Chondrocyte (in vitro differentiated cells): ENCODE results near the gene ILK. TPM values are rescaled to one million over a fixed set of nuclear protein-coding genes. Genes with fewer than 3 reads are reported as not detected.

Experiments
- DNase-seq: peaks from one replicate; pipeline ENCODE4 v3.0.0; 2021; ENCODE audit warnings: mixed read lengths, low spot score
- H3K27ac Mint-ChIP-seq: one replicate; pipeline ENCODE4 v1.8.0; 2021; ENCODE audit warnings: mild to moderate bottlenecking, moderate library complexity, mixed read lengths; ENCODE audit not compliant: unreplicated experiment
- H3K27me3 Mint-ChIP-seq: 2 replicates; pipeline ENCODE4 v1.8.0; 2021; ENCODE audit warnings: low read depth, mixed read lengths
- H3K36me3 Mint-ChIP-seq: 2 replicates; pipeline ENCODE4 v1.8.0; 2021; ENCODE audit warnings: low read depth, mixed read lengths
- H3K4me1 Mint-ChIP-seq: 2 replicates; pipeline ENCODE4 v1.8.0; 2021; ENCODE audit warnings: low read depth, mild to moderate bottlenecking, mixed read lengths
- H3K4me3 Mint-ChIP-seq: one replicate; pipeline ENCODE4 v1.8.0; 2021; ENCODE audit warnings: mild to moderate bottlenecking, moderate library complexity, mixed read lengths; ENCODE audit not compliant: unreplicated experiment
- H3K9me3 Mint-ChIP-seq: 2 replicates; pipeline ENCODE4 v1.8.0; 2021; ENCODE audit warnings: low read depth, mixed read lengths
- long read RNA-seq: library from polyadenylated mRNA; stranded (forward); transcript quantifications from one replicate; pipeline ENCODE4 v2.0.0, GENCODE V29; 2021
- total RNA-seq: library from RNA; stranded (reverse); gene quantifications from 3 replicates; pipeline ENCODE4 v1.2.1, GENCODE V29; 2021
- TF ChIP-seq, protein P1 (sequence below): fragments of 200-600 bp; sonication (generic); IDR thresholded peaks from 2 replicates; pipeline ENCODE4 v1.5.0; 2021; ENCODE audit warnings: antibody characterized with exemption, mild to moderate bottlenecking, moderate library complexity

The ILK gene
- total RNA-seq = 200 to 258 TPM (median 248 TPM) in 3 replicates
- long read RNA-seq, transcript ILK-203 (13 exons, 1,692 nt) = major isoform, 294 of 526 reads
- long read RNA-seq, transcript ILK-202 (12 exons, 2,074 nt) = minor isoform, 25 of 526 reads
- long read RNA-seq, transcript ILK-201 (13 exons, 1,802 nt) = minor isoform, 108 of 526 reads
- long read RNA-seq, transcript ILK-212 (12 exons, 1,617 nt) = minor isoform, 20 of 526 reads
- long read RNA-seq, partial matches to known transcripts = 26 of 526 reads
- long read RNA-seq, other reads (novel, unspliced or antisense) = 52 of 526 reads

DNA sequence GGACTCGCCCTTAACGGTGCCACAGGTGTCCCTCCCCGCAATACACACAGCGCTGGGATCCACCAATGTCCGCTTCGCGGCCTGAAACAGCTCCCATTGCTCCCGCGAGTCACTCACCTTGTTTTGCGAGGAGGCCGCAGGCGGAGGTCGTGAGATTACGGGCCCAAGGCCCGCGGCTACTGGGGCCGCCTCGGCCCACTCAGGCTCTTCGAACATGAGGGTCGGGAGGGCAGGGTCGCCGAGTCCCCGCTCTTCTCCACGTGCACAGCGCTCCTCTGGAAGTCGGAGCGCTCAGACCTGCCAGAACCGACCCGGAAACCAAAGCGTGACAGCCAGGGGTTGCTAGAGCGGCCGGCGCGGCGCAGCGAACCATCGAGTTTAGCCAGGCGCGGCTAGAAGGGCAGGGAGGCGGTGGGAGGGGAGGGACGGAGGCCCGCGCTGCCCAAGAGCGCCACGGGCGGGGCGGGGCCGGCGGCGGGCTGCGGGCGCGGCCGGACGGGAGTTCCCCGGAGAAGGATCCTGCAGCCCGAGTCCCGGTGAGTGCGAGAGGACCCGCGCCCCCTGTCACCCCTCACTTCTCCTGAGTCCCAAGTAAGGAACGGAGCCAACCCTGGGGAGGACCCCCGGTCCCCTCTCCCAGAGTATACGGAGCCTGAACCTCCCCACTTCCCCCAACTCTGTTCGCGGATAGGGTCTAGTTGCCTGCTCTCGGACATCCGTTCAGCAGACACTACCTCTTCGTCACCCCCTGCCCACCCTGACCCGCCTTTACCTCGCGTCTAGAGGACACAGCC is at the start of gene ILK, which contains the start of gene RRP8:
Gene ILK (plus strand): TSS at position 488 of the 794 bp plus-strand sequence. CDS start 498 bp downstream, outside the sequence.
Gene RRP8 (minus strand): TSS at position 330 of the 794 bp plus-strand sequence. CDS start 114 bp downstream, at position 216.
- TF ChIP-seq, protein P1, sequence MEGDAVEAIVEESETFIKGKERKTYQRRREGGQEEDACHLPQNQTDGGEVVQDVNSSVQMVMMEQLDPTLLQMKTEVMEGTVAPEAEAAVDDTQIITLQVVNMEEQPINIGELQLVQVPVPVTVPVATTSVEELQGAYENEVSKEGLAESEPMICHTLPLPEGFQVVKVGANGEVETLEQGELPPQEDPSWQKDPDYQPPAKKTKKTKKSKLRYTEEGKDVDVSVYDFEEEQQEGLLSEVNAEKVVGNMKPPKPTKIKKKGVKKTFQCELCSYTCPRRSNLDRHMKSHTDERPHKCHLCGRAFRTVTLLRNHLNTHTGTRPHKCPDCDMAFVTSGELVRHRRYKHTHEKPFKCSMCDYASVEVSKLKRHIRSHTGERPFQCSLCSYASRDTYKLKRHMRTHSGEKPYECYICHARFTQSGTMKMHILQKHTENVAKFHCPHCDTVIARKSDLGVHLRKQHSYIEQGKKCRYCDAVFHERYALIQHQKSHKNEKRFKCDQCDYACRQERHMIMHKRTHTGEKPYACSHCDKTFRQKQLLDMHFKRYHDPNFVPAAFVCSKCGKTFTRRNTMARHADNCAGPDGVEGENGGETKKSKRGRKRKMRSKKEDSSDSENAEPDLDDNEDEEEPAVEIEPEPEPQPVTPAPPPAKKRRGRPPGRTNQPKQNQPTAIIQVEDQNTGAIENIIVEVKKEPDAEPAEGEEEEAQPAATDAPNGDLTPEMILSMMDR = peak; percentile 44
- Mint-ChIP-seq H3K27me3 (no peaks in the 10 kb centered on the region), H3K9me3 (no peaks in the 10 kb centered on the region), H3K4me1 (no peaks in the 10 kb centered on the region), H3K36me3 (peaks cover 18% of the 10 kb centered on the region), H3K27ac (no peak within 1 kb of the TSS), H3K4me3 (no peak within 1 kb of the TSS)
- DNase-seq = no peak

DNA sequence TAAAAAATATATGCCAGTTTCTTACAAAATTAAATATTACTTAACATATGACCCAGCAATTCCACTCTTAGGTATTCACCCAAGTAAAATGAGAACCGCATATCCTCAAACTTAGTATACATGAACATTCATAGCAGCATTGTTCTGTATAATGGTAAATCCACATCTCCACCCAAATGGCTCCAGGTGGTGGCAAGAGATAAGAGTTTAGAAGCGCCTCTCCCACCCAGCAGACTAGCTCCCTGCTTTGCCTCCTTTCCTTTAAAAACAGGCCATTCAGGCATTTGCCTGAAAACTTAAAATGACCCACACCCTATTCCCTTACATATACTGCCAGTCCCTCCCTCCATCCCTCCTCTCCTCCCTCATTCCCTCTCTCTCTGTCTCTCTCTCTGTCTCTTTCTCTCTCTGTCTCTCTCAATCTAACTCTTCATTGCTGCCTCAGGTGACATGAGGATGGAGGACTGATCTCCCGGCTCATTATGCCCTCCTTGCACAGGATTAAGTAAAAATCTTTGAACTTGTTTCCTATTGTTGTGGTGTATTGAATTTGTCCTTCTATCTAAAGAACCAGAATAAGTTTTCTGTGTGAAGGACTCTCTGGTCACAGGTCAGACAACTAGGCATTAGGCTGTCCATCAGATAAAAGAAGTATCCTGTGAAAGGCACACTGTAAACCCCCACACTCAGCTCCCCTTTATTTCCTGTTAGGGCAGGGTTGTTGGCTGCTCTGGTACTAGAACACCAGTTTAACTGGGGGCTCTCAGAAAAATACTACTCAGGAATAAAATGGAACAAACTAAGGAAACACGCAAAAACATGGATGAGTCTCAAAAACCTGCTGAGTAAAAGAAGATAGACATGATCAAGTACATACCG is 48.5 kb upstream of the ILK start:
- H3K4me3 Mint-ChIP-seq = no peak overlapping the region
- no peak overlapping the region for H3K27ac Mint-ChIP-seq
- no peaks in the 10 kb centered on the region for H3K9me3 Mint-ChIP-seq
- no peaks in the 10 kb centered on the region for H3K27me3 Mint-ChIP-seq
- TF ChIP-seq, protein P1 = no peak
- no peaks in the 10 kb centered on the region for H3K4me1 Mint-ChIP-seq
- H3K36me3 Mint-ChIP-seq = no peaks in the 10 kb centered on the region
- no peak for DNase-seq

DNA sequence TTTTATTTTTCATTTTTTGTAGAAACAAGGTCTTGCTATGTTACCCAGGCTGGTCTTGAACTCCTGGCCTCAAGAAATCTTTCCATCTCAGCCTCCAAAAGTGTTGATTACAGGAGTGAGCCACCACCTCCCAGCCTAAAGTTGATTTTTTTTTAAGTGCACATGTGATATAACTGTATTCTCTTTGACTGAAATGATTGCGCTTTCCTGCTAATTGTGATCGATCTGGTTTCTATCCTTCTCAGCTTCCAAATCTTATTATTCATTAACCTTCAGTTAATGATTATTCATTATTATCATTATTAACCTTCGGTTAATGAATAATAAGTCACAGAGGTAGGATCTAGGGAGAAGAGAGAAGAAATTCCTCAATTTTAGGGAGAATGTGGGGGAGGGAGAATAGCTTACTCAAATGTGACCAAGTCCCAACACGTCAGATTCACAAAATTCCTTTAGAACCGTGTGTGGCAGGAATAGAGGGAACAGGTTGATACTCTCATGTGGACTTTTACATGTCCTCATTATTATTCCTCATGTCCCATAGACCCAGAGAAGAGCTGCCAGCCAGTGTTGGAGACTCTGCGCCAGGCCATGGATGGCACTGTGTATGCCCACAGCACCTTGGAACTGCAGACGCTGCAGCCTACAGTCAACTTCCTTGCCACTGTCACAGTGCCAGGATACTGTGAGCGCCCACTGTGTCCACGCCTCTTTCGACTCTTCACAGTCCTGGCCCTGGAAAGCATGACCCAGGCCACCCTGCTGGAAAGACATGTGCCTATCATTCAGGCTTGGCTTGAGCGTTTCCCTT is 47.2 kb upstream of the ILK start:
- DNase-seq = no peak
- H3K9me3 Mint-ChIP-seq = no peaks in the 10 kb centered on the region
- no peak overlapping the region for H3K4me3 Mint-ChIP-seq
- H3K27me3 Mint-ChIP-seq = no peaks in the 10 kb centered on the region
- H3K36me3 Mint-ChIP-seq = no peaks in the 10 kb centered on the region
- TF ChIP-seq, protein P1 = no peak
- H3K4me1 Mint-ChIP-seq = no peaks in the 10 kb centered on the region
- no peak overlapping the region for H3K27ac Mint-ChIP-seq

DNA sequence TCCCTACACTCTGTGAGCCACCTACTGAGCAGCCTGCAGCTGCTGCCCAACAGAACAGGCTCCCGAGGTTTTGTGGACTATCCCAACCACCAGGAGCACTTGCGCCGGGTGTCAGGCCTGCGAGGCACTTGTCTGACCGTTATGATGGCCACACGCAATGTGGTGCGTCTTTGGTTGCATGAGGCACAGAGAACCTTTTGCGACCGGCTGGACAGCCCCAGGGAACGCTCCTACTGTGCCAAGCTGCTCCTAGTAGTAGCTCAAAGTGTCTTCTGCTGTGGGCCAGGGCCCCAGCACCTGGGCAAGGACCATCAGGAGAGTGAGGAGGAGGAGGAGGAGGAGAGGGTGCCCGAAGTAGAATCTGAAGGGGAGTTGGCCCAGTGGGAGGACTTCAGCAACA is 46.5 kb upstream of the ILK start:
- no peaks in the 10 kb centered on the region for H3K9me3 Mint-ChIP-seq
- no peak for DNase-seq

More for the DNA sequence above, 46.5 kb upstream of the ILK start:
- Mint-ChIP-seq H3K27me3 (no peaks in the 10 kb centered on the region), H3K4me3 (no peak overlapping the region), H3K4me1 (no peaks in the 10 kb centered on the region), H3K36me3 (peaks cover 4% of the 10 kb centered on the region), H3K27ac (no peak overlapping the region)
- TF ChIP-seq, protein P1 = no peak
